Left renal cortex interstitium (tissue), 4 donors: ENCODE results near the gene KLHL29. TPM values are rescaled to one million over a fixed set of nuclear protein-coding genes. Genes with fewer than 3 reads are reported as not detected.
"Not testable (repeated sequence)": the region's sequence is repeated elsewhere in the genome, so short reads cannot be mapped to it uniquely, and the experiment has no call there.

Experiments used
- DNase-seq, 4 donors: peaks; one replicate each; pipeline ENCODE4 v3.0.0-alpha.2; 2013; ENCODE audit warnings: low read depth in 4 of 4, low spot score in 2 of 4, missing footprints in 1 of 4
- polyA plus RNA-seq, 4 donors: library from polyadenylated mRNA; unstranded; fragments of 120-200 nt; gene quantifications; one replicate each; pipeline ENCODE4 v1.2.1, GENCODE V29; 2013; ENCODE audit not compliant: insufficient read length in 4 of 4

The KLHL29 gene
- polyA plus RNA-seq, 4 donors = 7.6 to 15.0 (median 12.0) TPM

DNA sequence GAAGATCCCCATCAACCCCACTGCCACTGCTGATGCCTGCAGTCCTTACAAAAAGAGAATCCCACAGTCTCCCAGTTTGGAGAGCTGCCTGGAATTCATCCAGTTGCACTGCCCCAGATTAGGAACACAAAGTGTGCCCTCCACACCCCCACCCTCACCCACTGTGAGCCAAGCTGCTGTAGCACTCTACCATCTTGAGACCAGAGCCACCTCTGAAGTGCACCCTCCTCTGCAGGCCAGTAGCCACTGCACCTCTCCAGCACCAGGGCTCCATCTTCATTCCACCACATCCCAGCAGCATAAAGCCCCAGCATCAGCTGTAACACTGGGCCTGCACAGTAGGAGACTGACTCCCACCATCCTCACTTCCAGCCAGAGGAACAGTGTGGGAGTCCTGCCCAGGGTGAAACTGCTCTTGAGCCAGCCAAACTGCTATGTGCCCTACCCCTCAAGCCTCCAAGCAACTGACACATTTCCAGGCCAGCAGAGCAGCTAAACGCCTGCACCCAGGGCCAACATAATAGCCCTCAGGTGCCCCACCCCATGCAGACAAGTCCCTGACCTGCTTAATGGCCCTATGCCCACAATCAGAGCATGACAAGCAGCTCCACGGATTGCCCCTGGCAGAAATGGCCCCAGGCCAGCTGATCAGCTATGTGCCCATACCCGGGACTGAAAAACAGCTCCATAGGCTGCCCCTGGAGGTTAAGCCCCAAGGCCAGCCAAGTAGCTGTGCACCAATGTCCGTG is 335.9 kb downstream of the KLHL29 start:
- DNase-seq = no peak

GRCh38 chr2:23721454-23721826 is 336.5 kb downstream of the KLHL29 start:
- no peak for DNase-seq

DNA sequence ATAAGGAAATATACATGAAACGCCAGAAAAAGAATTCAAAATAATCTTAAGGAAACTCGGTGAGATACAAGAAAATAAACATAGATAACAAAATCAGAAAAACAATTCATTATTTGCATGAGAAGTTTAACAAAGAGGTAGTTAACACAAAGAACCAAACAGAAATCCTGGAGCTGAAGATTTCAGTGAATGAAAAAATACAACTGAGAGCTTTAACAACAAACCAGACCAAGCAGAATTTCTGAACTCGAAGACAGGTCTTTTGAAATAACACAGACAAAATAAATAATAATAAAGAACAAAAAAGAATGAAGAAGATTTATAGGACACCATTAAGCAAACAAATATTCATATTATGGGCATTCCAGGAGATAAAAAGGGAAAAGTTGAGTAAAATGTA is 337.3 kb downstream of the KLHL29 start:
- no peak for DNase-seq

- DNase-seq = not testable (repeated sequence)
Observed at GRCh38 chr2:23723029-23723428, 338.1 kb downstream of the KLHL29 start.

DNA sequence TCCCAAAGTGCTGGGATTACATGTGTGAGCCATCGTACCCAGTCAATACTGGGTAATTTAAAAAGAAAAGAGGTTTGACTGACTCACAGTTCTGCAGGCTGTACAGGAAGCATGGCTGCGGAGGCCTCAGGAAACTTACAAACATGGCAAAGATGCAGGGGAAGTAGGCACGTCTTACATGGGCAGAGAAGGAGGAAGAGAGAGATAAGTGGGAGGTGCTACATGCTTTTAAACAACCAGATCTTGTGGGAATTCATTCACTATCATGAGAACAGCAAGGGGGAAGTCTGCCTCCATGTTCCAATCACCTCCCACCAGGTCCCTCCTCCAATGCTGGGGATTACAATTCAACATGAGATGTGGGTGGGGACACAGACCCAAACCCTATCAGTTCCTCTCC is 349.4 kb downstream of the KLHL29 start:
- no peak for DNase-seq

DNA sequence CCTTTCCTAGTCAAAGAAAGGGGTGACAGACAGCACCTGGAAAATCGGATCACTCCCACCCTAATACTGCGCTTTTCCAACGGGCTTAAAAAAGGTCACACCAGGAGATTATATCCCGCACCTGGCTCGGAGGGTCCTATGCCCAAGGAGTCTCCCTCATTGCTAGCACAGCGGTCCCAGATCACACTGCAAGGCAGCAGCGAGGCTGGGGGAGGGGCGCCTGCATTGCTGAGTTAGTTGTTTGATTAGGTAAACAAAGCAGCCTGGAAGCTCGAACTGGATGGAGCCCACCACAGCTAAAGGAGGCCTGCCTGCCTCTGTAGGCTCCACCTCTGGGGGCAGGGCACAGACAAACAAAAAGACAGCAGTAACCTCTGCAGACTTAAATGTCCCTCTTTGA is 351.8 kb downstream of the KLHL29 start:
- not testable (repeated sequence) for DNase-seq

- DNase-seq = no peak
Observed at GRCh38 chr2:23745068-23745725, 360.2 kb downstream of the KLHL29 start.

- DNase-seq = no peak
Observed at GRCh38 chr2:23745726-23746105, 360.7 kb downstream of the KLHL29 start.

DNA sequence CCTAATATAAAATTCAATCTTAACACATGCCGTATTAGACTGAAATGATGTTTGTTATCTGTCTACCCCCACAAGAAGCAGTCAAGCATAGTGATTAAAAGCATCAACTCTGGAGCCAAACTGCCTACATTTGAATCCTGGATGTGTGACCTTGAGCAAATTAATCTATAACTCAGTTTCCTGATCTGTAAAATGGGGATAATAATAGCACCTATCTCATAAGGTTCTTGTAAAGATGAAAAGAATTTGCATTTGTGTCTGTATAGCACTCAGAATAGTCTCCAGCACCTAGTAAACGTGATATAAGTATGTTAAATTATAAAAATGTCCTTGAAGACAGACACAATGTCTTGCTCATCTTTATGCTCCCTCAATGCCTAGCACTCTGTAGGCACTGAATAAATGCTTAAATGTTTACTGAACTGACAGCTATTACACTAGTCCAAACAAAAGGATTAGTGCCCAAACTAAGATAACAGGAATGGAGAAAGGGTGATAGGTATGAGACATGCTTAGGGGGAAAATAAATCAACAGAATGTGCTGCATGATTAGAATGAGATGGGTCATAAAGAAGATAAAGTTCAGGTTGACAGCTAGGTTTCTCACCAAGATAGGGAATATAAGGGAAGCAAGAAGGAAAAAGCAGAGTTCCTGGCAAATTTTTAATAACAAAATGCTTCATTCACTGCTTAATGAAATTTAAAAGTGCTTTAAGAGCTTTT is 361.3 kb downstream of the KLHL29 start:
- DNase-seq = no peak

DNA sequence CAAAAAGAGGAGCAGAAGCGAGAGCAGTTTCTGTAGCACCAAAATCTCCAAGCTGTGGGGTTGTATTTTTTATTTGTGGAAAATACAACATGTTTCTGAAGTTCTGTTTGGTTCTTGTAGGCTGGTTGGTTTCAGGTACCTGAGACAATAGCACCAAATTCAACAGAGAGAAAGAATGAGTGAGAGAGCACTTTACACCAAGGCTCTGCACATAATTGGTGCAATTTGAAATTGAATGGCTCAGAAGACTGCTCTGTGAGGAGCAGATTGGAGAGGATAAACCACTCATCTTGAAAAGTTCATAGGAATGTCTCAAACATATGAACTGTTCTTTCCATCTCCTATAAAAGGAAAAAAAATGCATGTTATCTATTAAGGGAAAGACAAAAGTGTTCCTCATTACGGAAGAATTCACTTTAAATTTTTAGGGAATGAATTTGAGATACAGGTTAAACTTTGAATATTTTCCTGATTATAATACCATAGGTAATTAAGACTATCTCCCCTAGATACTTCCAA is 366.8 kb downstream of the KLHL29 start:
- no peak for DNase-seq

DNA sequence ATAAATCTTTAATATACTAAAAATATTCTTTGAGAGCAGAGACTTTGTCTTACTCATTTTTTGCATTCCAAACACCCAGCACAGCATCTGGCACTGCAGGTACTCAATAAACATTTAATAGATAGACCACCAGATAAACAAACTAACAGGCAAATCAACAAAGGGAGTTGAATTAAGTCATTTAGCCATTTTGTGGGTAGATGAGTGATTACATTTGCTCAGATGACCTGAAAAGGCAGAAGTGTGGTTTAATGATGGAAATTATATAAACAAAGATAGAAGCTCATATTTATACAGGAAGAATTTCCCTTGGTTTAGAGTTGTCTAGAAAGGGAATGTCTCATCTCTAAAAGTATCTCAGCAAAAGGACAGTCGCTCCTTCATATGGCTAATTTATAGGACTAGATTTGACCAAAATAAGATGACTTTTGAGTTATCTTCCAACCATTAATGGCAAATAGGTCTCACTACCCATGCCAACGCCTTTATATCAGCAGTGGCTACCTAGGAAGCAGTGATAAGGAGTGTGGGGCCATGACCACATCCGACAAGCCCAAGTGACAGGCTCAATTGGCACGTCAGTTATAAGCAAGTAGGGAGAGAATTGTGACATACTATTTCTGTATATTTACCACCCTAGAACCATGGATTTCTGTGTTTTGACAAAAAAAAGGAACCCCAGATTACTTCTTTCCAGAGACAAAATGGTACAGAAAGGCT is 368.5 kb downstream of the KLHL29 start:
- no peak for DNase-seq

DNA sequence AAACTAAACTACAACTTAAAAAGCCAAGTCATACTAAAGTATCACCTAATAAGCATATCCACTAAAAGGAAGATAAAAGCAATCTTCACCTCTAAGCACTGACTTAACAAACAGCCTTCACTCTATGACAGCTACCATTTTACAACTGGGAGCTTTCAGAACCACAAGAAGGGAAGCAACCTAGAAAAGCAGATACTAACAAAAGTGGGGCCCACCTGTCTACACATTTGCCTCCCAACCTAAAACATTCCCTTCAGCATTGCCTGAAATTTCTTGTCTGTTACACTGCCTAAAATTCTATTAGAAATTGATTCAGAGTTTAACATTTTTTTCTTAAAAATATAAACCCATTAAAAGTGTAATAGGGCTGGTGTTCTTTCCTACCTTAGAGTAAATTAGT is 370.0 kb downstream of the KLHL29 start:
- no peak for DNase-seq

DNA sequence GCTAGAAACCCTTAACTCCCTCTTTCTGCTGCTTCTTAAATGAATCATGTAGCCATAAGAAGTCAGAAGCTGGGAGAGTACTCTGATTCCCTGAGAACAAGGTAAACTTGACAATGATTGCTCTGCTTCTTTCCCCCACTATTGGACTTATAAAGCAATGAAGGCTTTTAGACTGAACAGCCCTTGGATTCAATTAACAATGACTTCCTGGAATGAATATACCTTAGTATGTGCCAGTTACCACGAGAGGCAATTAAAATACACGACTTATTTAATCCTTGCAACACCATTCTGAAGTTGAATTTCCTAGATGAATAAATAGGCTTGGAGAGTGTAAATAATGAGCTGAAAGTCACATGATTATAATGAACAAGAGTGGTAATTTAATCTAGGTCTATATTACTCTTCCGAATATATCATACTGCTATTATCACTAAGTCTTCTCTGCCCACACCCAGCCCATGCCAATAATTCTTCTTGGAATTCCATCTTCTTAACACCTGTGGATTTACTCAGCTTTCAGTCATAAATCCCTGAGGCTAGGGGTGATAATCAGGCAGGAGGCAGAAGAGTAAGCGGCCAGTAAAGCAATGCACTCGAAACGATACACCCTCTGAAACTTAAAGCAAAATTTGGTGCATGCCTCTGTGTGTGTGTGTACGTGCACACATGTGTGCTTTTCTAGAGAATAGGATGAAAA is 371.8 kb downstream of the KLHL29 start:
- no peak for DNase-seq

- no peak for DNase-seq
Observed at GRCh38 chr2:23757686-23758433, 372.9 kb downstream of the KLHL29 start.
